ENCODE data around the gene DLG5.
A peak's percentile ranks its signal among the peaks of the same experiment; 100 is the strongest.

DLG5 gene

GRCh38 chr10:77926566-77927401 is at the start of gene DLG5:
Gene DLG5, minus strand, starts transcription at chr10:77926755. Its CDS starts 235 bp downstream, at chr10:77926520.
- peak in 48 of 58 donors; percentile 14 to 67 (median 43) for DNase-seq

GRCh38 chr10:77975086-77975666 is 48.6 kb upstream of the DLG5 start:
- no peak for DNase-seq

GRCh38 chr10:77974396-77975074 is 48.0 kb upstream of the DLG5 start:
- no peak for DNase-seq

GRCh38 chr10:77973276-77973675 is 46.7 kb upstream of the DLG5 start:
- no peak for DNase-seq

- no peak for DNase-seq
Observed at GRCh38 chr10:77972148-77972547, 45.6 kb upstream of the DLG5 start.

- no peak for DNase-seq
Observed at GRCh38 chr10:77971804-77972144, 45.2 kb upstream of the DLG5 start.

- peak in 4 of 58 donors; percentile 4 to 30 (median 11) for DNase-seq
Observed at GRCh38 chr10:77970869-77971803, 44.6 kb upstream of the DLG5 start.

GRCh38 chr10:77969114-77969513 is 42.6 kb upstream of the DLG5 start:
- DNase-seq, result peak in 1 of 58 donors; percentile 3

GRCh38 chr10:77967611-77968022 is 41.1 kb upstream of the DLG5 start:
- no peak for DNase-seq

- DNase-seq, result peak in 2 of 58 donors; percentile 32 to 38
Observed at GRCh38 chr10:77965294-77965693, 38.7 kb upstream of the DLG5 start.

GRCh38 chr10:77964811-77965210 is 38.3 kb upstream of the DLG5 start:
- no peak for DNase-seq

- no peak for DNase-seq
Observed at GRCh38 chr10:77963901-77964300, 37.3 kb upstream of the DLG5 start.

GRCh38 chr10:77962350-77963146 is 36.0 kb upstream of the DLG5 start:
- DNase-seq, result no peak

- no peak for DNase-seq
Observed at GRCh38 chr10:77961668-77962067, 35.1 kb upstream of the DLG5 start.

GRCh38 chr10:77960829-77961329 is 34.3 kb upstream of the DLG5 start:
- no peak for DNase-seq

GRCh38 chr10:77959887-77960455 is 33.4 kb upstream of the DLG5 start:
- no peak for DNase-seq

GRCh38 chr10:77959384-77959783 is 32.8 kb upstream of the DLG5 start:
- DNase-seq, result peak in 4 of 58 donors; percentile 4 to 24 (median 14)

GRCh38 chr10:77955136-77955535 is 28.6 kb upstream of the DLG5 start:
- no peak for DNase-seq

- DNase-seq, result no peak
Observed at GRCh38 chr10:77949167-77949566, 22.6 kb upstream of the DLG5 start.

- no peak for DNase-seq
Observed at GRCh38 chr10:77946084-77946483, 19.5 kb upstream of the DLG5 start.
